ENCODE measurements around the gene SLC38A6.

DNA sequence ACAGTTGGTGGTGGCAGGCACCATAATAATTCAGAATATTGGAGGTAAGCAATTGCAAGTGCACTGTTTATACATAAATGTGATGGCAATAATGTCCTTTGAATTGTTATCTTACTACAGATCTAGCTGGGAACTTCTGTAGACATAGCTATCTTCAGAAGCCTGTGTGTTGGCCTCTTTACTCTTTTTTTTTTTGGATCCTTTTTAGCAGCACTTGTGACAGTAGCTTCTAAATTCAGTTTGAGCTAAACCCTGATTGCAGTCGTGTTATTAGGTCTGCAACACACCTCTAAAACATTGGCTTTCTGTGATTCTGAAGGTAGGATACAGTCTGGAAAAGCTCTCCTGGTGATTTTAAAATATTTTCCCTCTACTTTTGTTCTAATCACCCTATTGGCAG is 38.5 kb downstream of the SLC38A6 start:
- TF ChIP-seq POLR2A (IDR thresholded peaks at IDR 0.05) = no peak
- TF ChIP-seq, protein P1, sequence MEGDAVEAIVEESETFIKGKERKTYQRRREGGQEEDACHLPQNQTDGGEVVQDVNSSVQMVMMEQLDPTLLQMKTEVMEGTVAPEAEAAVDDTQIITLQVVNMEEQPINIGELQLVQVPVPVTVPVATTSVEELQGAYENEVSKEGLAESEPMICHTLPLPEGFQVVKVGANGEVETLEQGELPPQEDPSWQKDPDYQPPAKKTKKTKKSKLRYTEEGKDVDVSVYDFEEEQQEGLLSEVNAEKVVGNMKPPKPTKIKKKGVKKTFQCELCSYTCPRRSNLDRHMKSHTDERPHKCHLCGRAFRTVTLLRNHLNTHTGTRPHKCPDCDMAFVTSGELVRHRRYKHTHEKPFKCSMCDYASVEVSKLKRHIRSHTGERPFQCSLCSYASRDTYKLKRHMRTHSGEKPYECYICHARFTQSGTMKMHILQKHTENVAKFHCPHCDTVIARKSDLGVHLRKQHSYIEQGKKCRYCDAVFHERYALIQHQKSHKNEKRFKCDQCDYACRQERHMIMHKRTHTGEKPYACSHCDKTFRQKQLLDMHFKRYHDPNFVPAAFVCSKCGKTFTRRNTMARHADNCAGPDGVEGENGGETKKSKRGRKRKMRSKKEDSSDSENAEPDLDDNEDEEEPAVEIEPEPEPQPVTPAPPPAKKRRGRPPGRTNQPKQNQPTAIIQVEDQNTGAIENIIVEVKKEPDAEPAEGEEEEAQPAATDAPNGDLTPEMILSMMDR (IDR thresholded peaks at IDR 0.05) = no peak

Measured in testis (tissue), 2 donors.